Duodenal mucosa (tissue), 2 donors: ENCODE measurements around the gene CAPZB.

Experiments used
- H3K27ac ChIP-seq: one replicate; pipeline ENCODE4 v1.7.0; 2013; ENCODE audit warnings: low read depth, low read length
- H3K27me3 ChIP-seq, 2 donors: one replicate each; pipeline ENCODE4 v1.7.0; 2013; ENCODE audit warnings: low read length in 2 of 2, control low read depth in 1 of 2; ENCODE audit not compliant: insufficient read depth in 2 of 2, control insufficient read depth in 1 of 2
- H3K36me3 ChIP-seq, 2 donors: one replicate each; pipeline ENCODE4 v1.7.0; 2013; ENCODE audit warnings: low read length in 2 of 2, control low read depth in 1 of 2; ENCODE audit not compliant: insufficient read depth in 2 of 2, control insufficient read depth in 1 of 2
- H3K4me1 ChIP-seq, 2 donors: one replicate each; pipeline ENCODE4 v1.7.0; 2013; ENCODE audit warnings: low read length in 2 of 2, control low read depth in 1 of 2; ENCODE audit not compliant: insufficient read depth in 2 of 2, control insufficient read depth in 1 of 2
- H3K4me3 ChIP-seq, 2 donors: one replicate each; pipeline ENCODE4 v1.7.0; 2013; ENCODE audit warnings: low read length in 2 of 2, low read depth in 1 of 2
- H3K9ac ChIP-seq, 2 donors: one replicate each; pipeline ENCODE4 v1.7.0; 2013; ENCODE audit warnings: low read length in 2 of 2, low read depth in 1 of 2
- H3K9me3 ChIP-seq, 2 donors: one replicate each; pipeline ENCODE4 v1.7.0; 2013; ENCODE audit warnings: low read length in 2 of 2, control low read depth in 1 of 2; ENCODE audit not compliant: control insufficient read depth in 1 of 2

Gene CAPZB

DNA sequence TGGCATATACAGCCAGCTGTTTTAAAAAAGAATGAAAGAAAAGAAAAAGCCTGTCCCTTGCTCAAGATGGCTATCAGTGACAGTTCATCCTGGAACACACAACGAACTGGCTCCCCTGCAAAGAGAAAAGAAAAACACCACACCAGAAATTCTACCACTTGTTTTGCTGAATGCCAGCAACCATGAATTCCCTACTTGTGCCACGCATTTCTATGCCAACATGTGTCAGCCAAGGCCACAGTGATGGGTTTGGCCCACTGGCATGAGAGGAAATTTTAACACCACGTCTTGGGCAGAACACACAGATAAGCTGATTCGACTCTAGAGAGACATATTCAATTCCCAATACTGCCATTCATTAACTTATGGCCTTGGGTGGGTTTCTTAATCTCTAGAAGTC is 64.0 kb downstream of the CAPZB start:
- H3K27ac ChIP-seq: no peak overlapping the region
- H3K36me3 ChIP-seq: peaks cover 5 to 24% of the 10 kb centered on the region in 2 donors
- H3K4me1 ChIP-seq: peaks cover 21 to 25% of the 10 kb centered on the region in 2 donors
- no peaks in the 10 kb centered on the region for H3K27me3 ChIP-seq
- no peak overlapping the region for H3K4me3 ChIP-seq
- no peaks in the 10 kb centered on the region for H3K9me3 ChIP-seq
- H3K9ac ChIP-seq: no peak overlapping the region

DNA sequence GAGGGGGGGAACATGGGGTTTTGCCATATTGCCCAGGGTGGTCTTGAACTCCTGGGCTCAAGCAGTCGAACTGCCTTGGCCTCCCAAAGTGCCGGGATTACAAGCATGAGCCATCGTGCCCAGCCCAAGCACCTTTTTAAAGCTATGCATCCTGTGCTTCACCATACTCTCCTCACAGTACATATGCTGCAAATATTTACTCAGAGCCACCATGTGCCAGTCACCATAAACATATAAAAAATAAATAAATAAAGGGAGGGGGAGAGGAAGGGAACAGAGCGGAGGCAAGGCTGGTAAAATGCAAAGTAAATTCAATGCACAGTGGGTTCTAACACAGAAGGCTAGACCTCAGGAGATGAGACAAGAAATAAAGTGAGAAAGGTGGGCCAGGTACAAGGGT is 64.7 kb downstream of the CAPZB start:
- H3K9me3 ChIP-seq: no peaks in the 10 kb centered on the region
- no peak overlapping the region for H3K4me3 ChIP-seq
- no peaks in the 10 kb centered on the region for H3K27me3 ChIP-seq
- H3K27ac ChIP-seq: no peak overlapping the region
- peaks cover 5 to 29% of the 10 kb centered on the region in 2 donors for H3K36me3 ChIP-seq
- H3K4me1 ChIP-seq: peaks cover 13 to 17% of the 10 kb centered on the region in 2 donors
- H3K9ac ChIP-seq: no peak overlapping the region

DNA sequence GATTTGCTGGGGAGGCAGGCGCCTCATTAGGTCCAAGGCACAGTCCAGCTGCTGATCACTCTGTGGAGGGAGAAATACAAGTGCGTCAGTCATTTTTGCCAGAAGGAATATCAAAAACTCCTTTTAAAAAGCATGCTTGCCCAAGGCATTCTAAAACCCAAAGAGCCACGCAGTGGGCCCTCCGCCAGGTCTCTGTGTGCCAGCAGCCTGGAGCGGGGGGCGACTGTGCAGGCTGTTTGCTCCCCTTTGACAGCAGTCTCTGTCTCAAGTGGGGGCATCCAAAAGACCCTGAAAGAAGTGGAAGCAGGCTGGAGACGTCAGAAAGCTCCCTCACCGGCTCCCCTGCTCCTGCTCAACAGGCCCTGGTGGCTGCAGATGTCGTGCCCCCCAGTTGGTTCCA is 65.6 kb downstream of the CAPZB start:
- Histone ChIP-seq H3K27me3 (no peaks in the 10 kb centered on the region), H3K4me1 (peaks cover 7 to 12% of the 10 kb centered on the region in 2 donors), H3K4me3 (no peak overlapping the region), H3K36me3 (peaks cover 11 to 32% of the 10 kb centered on the region in 2 donors), H3K9ac (no peak overlapping the region), H3K9me3 (no peaks in the 10 kb centered on the region), H3K27ac (no peak overlapping the region)

DNA sequence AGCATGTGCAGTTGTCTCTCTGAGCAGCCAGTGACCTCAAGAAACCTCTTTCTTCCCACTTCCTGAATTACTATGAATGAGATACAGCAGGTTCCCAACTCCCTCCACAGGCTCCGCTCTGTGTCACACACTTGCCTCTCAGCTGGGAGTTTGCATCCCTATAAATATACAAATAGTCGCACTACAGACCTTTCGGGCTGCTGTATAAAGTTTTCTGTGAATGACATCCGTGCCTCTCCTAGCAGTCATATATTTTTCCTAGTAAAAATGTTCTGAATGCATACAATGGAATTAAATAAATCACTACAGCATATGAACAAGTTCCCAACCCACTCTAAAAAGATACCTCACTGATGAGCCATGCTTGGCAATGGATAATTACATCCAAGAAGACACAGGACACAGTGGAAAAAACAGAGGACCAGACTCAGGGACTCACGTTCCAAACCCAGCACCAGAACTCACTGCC is 66.8 kb downstream of the CAPZB start:
- H3K36me3 ChIP-seq: peaks cover 11 to 34% of the 10 kb centered on the region in 2 donors
- no peak overlapping the region for H3K27ac ChIP-seq
- H3K27me3 ChIP-seq: no peaks in the 10 kb centered on the region
- no peak overlapping the region for H3K4me3 ChIP-seq
- H3K9ac ChIP-seq: no peak overlapping the region
- H3K9me3 ChIP-seq: no peaks in the 10 kb centered on the region
- peaks cover 10% of the 10 kb centered on the region in 2 donors for H3K4me1 ChIP-seq

DNA sequence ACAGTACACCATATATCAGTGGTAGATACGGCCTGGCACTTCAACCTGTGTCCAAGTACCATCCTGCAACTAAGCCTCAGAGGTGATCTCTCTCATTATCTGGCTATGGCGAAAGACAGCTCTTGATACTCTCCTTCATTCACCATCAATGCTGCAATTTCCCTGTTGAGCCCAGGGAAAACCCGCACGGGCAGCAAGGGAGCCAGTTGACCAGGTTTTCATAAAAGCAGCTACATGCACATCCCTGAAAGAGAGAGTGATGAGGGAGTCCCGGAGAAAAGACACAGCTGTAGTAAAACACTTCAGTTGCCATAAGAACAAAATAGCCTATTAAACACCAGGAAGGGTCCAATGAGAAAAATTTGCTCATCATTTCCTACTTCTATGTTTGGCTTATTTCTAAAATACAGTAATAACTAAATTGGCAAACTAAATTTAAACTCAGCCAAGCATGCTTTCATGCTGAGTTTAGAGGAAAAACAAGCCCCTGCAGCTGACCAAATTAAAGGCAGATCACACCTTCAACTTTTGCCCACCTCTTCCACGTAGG is 68.3 kb downstream of the CAPZB start:
- Histone ChIP-seq H3K4me1 (peaks cover 10 to 17% of the 10 kb centered on the region in 2 donors), H3K36me3 (peaks cover 11 to 36% of the 10 kb centered on the region in 2 donors), H3K27ac (peak overlapping the region; percentile 20)

DNA sequence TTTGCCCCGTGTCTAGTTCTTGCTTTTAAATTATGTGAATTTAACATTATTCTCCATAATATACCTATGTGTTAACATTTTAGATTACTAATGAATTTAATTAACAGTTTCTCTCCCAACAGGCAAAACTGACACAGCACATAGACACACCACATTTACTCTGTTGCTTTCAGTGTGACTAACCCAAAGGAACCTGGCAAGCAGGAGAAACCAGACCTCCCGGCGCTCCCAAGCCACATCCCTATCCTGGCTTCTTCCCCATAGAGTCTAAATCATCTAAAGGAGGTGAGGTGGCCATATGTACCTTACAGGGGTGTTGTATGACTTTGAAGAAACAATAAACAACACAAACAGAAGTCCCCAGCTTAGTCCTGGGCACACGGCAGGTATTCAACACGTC is 69.2 kb downstream of the CAPZB start:
- no peaks in the 10 kb centered on the region for H3K27me3 ChIP-seq
- peaks cover 10 to 23% of the 10 kb centered on the region in 2 donors for H3K4me1 ChIP-seq
- H3K27ac ChIP-seq: no peak overlapping the region
- no peak overlapping the region for H3K9ac ChIP-seq
- no peaks in the 10 kb centered on the region for H3K9me3 ChIP-seq
- peaks cover 11 to 44% of the 10 kb centered on the region in 2 donors for H3K36me3 ChIP-seq
- no peak overlapping the region for H3K4me3 ChIP-seq

More for the DNA sequence above, 68.3 kb downstream of the CAPZB start:
- Histone ChIP-seq H3K9ac (no peak overlapping the region), H3K4me3 (no peak overlapping the region), H3K9me3 (no peaks in the 10 kb centered on the region), H3K27me3 (no peaks in the 10 kb centered on the region)

DNA sequence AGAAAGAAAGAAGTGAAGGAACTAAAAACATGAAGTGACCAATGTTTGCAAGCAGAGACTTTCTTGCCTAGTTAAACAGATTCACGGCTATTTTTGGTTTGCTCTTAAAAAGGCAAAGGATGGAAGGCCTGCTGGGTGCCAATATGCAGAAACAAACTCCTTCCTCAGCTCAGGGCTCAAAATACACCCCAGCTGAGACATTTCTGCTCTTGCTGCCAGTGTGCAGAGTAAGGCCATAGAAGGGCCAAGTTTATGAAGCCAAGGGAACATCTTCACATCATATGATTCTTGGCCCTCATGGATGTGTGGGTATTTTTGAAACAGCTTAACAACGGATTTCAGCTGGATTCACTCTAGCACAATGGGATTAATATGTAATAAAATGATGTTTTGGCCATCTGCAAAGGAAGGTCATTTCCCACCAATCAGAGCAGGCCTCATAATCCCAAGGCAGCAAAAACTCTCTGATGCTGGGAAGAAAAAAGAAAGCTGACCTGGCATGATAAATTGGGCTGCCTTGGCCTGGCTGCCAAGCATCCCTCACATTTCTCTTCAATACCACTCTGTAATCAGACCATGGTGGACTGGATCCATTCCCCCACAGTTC is 70.7 kb downstream of the CAPZB start:
- no peak overlapping the region for H3K9ac ChIP-seq
- no peaks in the 10 kb centered on the region for H3K27me3 ChIP-seq
- H3K4me3 ChIP-seq: no peak overlapping the region
- peaks cover 7 to 23% of the 10 kb centered on the region in 2 donors for H3K4me1 ChIP-seq
- peaks cover 11 to 45% of the 10 kb centered on the region in 2 donors for H3K36me3 ChIP-seq
- no peak overlapping the region for H3K27ac ChIP-seq
- no peaks in the 10 kb centered on the region for H3K9me3 ChIP-seq

DNA sequence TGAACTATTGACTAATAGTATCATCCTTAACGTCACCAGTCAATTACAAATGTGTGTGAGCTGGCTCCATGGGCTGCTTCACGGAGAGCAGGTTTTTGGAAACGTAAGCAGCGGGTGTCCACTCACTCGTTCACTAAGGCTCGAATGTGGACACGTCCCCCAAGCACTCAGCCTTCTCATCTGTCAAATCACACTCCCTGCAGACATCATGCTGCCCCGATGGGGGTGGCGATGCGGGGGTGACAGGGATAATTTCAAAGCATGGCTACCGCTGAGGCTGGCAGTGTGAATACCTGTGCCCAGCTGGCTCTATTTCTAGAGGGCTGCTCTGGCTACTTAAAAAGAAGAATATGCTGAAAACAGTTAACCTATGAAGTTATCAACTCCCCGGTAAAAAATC is 71.3 kb downstream of the CAPZB start:
- Histone ChIP-seq H3K36me3 (peaks cover 6 to 39% of the 10 kb centered on the region in 2 donors), H3K27me3 (no peaks in the 10 kb centered on the region), H3K27ac (peak overlapping the region; percentile 27), H3K4me3 (no peak overlapping the region), H3K9me3 (no peaks in the 10 kb centered on the region), H3K4me1 (peaks cover 7 to 23% of the 10 kb centered on the region in 2 donors), H3K9ac (no peak overlapping the region)

DNA sequence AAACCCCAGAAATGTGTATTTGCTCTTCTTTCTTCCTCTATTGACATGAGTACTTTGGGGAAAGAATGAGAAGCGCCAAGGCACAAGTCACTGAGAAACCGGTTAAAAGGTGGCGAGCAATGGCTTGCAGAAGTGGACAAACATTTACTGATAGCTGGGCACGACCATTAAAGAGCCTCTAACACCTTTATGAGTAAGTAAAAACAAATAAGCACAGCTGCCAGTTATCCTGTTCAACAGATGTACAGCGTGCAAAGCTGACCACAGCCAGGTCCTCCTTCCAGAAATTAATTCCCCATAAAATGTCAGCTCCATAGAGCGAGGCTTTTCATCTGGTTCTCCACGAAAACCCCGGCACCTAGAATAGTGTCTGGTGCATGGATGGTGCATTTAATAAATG is 72.7 kb downstream of the CAPZB start:
- H3K27me3 ChIP-seq: no peaks in the 10 kb centered on the region
- H3K36me3 ChIP-seq: peaks cover 6 to 30% of the 10 kb centered on the region in 2 donors
- H3K4me1 ChIP-seq: peaks cover 10 to 28% of the 10 kb centered on the region in 2 donors
- H3K9ac ChIP-seq: no peak overlapping the region
- no peak overlapping the region for H3K27ac ChIP-seq
- H3K9me3 ChIP-seq: no peaks in the 10 kb centered on the region
- no peak overlapping the region for H3K4me3 ChIP-seq

DNA sequence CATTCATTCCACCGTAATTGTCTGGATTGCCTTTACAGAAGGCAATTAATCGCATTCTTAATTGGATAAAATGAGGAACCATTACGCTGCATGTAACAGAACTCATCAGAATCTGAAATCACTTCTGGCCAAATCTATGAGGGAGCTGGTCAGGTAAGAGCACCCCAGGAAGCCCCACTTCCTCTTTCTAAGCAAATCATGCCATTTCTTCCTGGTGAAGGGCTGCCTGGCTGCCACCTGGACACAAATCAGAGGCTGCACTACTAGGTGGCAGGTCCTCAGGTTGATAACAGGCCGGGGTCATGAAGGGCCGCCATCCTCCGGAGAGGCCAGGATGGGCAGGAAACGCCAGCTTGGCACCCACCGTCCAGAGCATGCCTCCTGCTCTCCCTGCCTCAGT is 73.7 kb downstream of the CAPZB start:
- Histone ChIP-seq H3K4me3 (no peak overlapping the region), H3K36me3 (peaks cover 6 to 25% of the 10 kb centered on the region in 2 donors), H3K9ac (no peak overlapping the region), H3K27me3 (no peaks in the 10 kb centered on the region), H3K4me1 (peaks cover 10 to 28% of the 10 kb centered on the region in 2 donors), H3K27ac (no peak overlapping the region), H3K9me3 (no peaks in the 10 kb centered on the region)
